NCI-H446 (cell line): ENCODE data around the gene CNFN.

ENCODE experiments used
- DNase-seq, 2 experiments: peaks; one replicate each; lab custom pipeline; 2025; lab: John Stamatoyannopoulos, UW

The CNFN gene

DNA sequence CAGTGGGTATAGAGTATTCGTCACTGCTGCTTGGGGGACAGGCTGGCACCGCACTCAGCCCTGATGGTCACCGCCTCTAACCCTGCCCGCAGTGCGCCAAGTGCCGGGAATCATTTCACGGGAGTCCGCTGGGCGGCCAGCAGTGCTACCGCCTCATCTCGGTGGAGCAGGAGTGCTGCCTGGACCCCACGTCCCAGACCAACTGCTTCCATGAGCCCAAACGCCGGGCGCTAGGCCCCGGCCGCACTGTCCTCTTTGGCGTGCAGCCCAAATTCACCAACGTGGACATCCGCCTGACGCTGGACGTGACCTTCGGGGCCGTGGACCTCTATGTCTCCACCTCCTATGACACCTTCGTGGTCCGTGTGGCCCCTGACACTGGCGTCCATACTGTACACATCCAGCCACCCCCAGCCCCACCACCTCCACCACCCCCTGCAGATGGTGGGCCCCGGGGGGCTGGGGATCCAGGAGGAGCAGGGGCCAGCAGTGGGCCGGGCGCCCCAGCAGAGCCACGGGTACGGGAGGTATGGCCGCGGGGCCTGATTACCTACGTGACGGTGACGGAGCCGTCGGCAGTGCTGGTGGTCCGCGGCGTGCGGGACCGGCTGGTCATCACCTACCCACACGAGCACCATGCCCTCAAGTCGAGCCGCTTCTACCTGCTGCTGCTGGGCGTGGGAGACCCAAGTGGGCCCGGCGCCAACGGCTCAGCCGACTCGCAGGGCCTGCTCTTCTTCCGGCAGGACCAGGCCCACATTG is 14.5 kb downstream of the CNFN start:
- no peak for DNase-seq

DNA sequence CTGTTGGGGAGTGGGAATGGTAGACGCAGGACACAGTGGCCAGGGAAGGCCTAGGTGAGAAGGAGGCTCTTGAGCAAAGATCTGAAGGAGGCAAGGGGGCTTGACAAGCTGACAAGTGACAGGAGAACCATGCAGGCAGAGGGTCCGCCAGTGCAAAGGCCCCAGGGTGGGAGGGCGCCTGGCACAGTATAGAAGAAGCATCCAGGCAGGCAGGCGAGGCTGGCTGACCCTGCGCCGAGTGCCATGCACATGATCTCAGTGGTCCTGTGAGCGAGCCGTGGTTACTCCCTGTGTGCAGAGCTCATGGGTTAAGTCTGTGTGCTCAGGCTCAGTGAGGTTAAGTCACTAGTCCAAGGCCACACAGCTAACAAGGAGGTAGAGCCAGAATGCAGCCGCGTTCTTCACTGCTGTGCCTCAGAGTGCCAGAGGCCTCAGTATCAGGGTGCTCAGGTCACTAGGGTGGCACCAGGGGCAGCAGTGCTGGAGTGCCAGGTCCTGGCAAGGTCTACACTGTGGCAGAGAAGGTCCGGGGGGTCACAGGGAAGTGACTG is 15.2 kb downstream of the CNFN start:
- DNase-seq, result no peak

DNA sequence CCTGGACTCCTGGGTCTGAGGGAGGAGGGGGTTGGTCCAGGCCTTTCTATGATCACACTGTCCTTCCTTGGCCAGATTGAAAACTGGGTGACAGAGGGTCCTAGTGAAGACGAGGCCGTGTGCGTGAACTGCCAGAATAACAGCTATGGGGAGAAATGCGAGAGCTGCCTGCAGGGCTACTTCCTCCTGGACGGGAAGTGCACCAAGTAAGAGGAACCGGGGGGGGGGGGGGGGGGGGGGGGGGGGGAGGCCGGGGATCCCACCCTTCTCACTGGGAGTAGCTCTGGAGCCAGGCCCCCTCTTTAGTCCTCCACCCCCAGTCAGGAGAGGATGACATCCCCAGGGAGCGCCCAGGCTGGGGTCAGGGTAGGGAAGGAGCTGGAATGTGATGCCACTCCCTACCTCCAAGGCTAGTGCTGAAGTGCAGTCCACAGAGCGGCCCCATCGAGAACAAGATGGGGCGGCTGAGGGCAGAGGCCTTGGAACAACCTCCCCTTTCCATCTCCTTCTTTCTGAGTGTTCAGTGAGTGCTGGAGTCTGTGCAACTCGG is 19.4 kb downstream of the CNFN start:
- no peak for DNase-seq

DNA sequence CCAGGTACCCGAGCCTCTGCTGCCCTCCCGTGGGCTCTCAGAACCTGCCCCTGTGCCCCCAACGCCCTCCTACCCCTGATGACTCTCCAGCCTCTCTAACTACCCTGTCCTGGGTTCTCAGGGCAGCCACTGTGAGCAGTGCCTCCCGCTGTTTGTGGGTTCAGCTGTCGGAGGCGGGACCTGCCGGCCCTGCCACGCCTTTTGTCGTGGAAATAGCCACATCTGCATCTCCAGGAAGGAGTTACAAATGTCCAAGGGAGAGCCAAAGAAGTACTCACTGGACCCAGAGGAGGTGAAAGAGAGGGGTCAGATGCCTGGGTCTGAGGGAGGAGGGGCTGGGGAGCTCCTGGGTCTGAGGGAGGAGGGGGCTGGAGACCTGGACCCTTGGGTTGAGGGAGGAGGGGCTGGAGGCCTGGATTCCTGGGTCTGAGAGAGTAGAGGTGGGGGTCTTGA is 20.0 kb downstream of the CNFN start:
- DNase-seq, result no peak

DNA sequence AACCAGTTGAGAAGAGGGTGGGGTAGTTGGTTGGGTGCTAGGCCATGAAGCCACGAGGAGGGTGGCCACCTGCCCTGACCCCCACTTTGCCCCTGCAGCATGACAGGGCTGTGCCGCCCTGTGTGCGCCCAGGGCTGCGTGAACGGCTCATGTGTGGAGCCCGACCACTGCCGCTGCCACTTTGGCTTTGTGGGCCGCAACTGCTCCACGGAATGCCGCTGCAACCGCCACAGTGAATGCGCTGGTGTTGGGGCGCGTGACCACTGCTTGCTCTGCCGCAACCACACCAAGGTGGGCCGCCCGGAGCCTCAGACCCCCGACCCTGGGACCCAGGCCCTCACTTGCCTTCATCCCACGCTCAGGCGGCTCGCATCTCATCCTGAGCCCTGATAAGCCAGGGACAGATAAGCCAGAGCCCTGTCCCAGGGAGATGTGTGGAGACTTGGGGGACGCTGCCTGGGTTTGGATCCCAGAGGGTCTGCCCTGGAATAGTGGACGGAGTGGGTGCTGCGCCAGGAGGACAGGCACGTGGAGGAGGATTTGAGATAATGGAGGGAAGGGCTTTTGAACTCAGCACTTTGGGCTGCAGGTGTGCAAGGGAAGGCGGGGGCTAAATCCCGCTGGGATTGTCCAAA is 20.5 kb downstream of the CNFN start:
- DNase-seq, result no peak

DNA sequence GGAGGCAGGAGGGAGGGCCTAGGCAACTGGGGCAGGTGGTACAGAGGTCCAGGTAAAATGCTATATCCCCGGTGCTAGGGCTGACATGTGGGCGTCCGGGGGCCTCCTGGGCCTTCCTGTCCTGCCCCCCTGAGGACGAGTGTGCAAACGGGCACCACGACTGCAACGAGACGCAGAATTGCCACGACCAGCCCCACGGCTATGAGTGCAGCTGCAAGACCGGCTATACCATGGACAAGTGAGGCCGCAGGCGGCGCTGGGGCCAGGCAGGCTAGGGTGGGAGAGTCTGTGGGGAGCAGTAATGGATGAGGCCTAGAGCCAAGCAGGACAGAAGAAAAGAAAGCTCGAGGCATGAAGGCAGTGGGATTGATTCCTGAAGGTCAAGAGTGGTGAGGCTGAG is 21.3 kb downstream of the CNFN start:
- DNase-seq, result no peak

DNA sequence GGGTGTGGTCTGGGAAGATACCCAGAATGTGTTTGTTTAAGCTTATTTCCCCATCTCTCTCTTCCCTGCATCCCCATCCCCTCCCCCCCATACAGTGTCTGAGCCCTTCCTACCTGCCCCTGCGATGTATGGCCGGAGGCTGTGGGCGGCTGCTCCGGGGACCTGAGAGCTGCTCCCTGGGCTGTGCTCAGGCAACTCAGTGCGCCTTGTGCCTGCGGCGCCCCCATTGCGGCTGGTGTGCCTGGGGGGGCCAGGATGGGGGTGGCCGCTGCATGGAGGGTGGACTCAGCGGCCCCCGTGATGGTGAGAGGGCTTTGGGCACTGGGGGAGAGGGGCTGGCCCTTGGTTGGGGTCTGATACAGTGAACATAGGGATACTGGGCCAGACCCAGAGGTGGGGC is 21.7 kb downstream of the CNFN start:
- no peak for DNase-seq

DNA sequence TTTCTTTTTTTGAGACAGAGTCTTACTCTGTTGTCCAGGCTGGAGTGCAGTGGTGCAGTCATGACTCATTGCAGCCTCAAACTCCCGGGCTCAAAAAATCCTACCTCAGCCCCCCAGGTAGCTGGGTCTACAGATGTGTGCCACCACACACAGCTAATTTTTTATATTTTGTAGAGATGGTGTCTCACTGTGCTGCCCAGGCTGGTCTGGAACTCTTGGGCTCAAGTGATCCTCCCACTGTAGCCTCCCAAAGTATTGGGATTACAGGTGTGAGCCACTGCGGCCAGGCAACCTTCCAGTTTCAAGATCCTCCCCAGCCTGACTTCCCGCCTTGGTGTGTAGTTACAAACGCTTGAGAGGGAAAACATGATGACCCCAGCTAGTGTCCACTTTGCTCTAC is 22.2 kb downstream of the CNFN start:
- no peak for DNase-seq

DNA sequence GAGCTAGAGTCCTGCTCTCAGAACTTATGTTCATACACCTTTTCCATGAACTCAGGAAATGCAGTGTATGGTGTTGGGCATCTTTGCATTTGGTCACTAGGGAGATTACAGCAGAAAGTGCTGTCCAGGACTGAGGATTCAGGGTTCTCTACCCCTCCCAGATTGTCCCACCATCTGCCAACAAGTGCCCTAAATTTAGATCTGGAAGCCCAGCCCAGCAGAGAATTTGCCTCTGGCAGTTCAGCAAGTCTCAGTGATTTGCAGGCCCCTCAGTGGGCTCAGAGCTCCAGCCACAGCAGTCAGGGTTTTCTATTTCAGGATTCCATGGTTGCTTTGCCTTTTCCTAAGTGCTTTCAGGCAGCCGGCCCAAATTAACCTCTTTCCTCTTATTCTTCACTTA is 23.4 kb downstream of the CNFN start:
- DNase-seq, result no peak

DNA sequence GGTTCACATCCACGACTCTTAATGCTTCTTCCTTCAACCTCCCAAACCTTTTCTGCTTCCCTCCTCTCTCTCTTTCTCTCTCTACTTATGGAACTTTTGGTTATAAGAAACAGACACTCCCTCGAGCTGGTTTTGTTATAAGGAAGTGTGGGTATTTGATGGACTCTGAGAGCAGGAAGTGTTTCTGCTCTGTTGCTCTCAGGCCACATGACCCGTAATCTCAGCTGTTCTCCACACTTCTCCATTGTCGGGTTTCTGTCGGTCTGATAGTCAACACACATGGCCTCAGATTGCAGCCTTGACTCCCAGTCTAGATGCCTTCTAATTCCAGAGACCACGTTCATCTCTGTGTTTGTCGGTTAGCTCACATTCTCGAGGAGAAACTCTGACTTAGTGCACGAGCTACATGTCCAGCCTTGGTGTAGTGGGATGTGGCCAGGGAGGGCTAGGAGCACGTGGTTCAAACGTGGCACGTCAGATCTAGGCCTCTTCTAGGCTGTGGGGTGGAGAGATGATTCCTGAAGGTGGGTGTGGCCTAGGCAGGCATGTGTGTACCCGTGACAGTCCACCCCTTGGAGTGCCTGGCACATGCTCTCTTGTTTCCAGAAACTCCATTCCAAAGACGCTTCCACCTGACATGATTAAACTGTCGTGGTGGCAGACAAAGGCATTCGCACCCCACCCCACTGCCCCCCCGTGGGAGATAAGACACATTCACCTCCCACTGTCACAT is 26.3 kb downstream of the CNFN start:
- DNase-seq, result no peak

DNA sequence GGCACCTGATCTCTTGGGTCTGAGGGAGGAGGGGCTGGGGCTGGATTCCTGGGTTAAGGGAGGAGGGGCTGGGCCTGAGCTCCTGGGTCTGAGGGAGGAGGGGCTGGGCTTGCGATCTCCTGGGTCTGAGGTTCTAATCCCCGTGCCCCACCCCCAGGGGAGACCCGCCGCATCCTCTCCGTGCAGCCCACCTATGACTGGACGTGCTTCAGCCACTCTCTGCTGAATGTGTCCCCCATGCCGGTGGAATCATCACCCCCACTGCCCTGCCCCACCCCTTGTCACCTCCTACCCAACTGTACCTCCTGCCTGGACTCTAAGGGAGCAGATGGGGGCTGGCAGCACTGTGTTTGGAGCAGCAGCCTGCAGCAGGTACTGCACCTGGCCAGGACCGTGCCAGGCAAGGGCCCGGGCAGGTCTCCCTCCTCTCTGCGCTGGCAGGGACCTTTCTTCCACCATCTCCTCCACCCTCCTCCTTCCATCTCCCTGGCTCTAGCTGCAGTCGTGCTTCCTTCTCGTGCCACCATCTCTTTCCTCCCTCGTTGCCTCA is 27.1 kb downstream of the CNFN start:
- no peak for DNase-seq

DNA sequence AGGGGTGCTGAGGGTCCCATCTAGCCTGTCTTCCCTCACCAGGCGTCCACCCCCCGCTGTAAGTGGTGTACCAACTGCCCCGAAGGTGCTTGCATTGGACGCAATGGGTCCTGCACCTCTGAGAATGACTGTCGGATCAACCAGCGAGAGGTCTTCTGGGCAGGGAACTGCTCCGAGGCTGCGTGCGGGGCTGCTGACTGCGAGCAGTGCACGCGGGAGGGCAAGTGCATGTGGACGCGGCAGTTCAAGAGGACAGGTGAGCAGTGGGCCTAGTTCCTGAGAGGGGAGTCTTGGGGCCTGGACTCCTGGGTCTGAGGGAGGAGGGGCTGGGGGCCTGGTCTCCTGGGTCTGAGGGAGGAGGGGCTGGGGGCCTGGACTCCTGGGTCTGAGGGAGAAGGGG is 27.8 kb downstream of the CNFN start:
- no peak for DNase-seq

DNA sequence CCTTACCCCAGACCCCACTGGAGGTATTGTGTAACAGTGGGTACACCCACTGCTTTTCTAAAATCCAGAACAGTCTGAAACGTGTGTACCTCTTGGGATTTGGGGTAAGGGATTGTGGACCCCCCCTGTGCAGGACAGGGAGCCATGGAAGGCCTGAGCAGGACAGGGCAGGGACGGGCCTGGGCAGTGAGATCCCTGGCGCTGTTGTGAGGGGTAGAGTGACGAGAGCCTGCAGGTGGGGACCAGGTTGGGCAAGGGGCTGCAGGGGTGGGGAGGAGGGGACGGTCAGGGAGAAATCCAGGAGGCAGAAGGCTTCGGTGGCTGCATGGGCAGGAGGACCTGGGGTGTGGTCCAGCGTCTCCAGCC is 28.6 kb downstream of the CNFN start:
- DNase-seq, result no peak

DNA sequence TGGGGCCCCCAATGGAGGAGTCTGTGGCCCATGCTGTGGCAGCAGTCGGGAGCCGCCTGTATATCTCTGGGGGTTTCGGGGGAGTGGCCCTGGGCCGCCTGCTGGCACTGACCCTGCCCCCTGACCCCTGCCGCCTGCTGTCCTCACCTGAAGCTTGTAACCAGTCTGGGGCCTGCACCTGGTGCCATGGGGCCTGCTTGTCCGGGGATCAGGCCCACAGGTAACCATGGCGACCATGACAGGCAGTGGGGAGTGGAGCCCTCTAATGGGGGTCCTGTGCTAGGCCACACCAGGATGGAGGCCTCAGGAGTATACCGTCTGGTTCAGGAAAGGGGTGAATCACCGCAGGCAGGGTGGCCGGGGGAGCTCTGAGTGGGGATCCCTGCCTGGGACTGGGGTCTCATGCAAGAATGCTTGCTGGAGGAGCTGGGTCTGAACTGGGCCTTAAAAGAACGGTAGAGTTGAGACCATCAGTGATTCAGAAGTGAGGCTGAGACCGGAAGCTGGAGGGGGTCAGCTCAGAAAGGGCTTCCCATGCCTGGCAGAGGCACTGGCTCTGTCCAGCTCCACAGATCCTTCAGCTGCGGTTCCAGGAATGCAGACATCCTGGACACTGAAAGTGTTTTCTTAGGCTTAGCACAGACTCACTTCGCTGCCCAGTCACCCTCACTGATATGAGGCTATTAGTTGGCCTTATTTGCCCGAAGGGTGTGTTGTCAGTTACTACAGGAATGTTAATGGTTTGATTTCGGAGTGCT is 29.1 kb downstream of the CNFN start:
- DNase-seq, result no peak

DNA sequence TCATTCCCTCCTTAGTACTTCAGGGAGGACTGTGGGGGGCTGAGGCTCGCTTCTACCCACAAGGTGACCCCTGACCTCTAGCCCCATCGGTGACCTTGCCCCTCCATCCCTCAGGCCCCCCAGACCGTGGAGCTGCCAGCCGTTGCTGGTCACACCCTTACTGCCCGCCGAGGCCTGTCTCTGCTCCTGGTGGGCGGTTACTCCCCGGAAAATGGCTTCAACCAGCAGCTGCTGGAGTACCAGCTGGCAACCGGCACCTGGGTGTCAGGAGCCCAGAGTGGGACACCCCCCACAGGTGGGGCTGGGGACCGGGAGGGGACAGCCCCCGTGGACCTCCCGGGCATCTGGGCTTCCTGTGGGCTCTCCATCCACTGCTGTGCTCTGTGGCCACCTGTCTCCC is 32.8 kb downstream of the CNFN start:
- DNase-seq, result no peak

DNA sequence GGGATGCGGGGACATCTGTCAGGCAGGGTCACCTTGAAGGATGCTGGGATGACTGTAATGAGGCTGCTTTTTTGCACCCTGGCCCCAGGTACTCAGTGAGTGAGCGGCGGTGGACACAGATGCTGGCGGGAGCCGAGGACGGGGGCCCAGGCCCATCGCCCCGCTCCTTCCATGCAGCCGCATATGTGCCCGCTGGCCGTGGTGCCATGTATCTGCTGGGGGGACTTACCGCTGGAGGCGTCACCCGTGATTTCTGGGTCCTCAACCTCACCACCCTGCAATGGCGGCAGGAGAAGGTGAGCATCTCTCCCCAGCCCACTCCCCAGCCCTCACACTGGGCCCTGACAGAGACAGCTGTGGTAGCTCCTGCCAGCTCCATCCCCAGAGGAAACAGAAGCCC is 33.4 kb downstream of the CNFN start:
- no peak for DNase-seq

DNA sequence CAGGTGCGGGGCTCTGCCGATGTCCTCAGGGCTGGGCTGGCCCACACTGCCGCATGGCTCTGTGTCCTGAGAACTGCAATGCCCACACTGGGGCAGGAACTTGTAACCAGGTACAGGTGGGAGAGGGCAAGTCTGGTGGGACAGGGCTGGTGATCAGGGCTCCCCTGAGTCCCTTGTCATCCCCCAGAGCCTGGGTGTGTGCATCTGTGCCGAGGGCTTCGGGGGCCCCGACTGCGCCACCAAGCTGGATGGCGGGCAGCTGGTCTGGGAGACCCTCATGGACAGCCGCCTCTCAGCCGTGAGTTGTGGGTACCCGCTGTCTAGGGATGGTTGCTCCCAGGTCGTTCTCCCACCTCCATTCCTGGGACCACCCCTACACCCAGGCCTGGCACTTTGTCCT is 34.2 kb downstream of the CNFN start:
- no peak for DNase-seq

DNA sequence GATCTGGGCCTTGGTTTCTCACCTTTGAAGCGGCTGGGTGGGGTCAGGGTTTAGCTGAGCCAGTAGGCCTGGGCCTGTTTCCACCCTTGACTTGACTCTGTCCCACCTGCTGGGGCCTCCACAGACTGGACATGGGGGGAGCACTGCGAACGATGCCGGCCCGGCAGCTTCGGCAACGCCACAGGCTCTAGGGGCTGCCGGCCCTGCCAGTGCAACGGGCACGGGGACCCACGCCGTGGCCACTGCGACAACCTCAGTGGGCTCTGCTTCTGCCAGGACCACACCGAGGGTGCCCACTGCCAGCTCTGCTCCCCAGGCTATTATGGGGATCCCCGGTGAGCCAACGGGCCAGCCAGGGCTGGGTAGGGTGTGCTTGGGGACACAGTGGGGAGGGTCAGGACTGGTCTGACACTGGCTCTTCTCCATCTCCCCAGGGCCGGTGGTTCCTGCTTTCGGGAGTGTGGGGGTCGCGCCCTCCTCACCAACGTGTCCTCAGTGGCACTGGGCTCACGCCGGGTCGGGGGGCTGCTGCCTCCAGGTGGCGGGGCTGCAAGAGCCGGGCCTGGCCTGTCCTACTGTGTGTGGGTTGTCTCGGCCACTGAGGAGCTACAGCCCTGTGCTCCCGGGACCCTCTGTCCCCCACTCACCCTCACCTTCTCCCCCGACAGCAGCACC is 36.6 kb downstream of the CNFN start:
- DNase-seq, result no peak

DNA sequence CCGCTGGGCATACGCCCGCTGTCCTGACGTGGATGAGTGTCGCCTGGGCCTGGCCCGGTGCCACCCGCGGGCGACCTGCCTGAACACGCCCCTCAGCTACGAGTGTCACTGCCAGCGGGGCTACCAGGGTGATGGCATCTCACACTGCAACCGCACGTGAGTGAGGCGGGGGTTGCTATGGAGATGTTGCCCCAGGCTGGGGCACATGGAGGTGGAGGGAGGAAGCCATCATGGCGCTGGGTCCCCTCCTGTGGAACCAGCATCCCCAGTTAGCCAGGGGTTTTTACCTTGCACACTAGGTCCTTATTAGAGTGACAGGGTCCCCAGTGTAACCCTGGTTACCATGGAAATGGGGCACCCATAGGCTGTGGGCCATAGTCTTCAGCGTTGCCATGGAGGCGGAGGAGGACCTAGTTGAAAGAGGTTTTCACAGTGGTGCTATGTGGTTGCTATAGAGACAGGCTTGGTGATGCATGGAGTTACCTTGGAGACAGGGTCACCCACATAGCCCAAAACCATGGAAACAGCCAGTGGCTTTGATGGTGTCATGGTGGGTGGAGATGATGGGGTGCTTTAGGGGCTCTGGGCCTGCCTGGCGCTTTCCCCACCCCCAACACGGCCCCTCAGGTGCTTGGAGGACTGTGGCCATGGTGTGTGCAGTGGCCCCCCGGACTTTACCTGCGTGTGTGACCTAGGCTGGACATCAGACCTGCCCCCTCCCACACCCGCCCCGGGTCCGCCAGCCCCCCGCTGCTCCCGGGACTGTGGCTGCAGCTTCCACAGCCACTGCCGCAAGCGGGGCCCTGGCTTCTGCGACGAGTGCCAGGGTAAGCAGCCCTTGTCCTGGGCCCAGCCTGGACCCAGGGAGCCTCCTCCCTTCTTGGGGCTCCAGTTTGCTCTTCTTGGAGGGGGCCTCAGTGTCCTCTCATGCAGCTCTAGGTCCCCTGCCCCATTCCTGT is 37.5 kb downstream of the CNFN start:
- DNase-seq, result no peak
